CD14-positive monocyte (primary cell): ENCODE measurements around the gene LAMA3. TPM values are rescaled to one million over a fixed set of nuclear protein-coding genes. Genes with fewer than 3 reads are reported as not detected.

ENCODE experiments used
- DNase-seq, 3 donors: peaks; one replicate each; pipeline ENCODE4 v3.0.0-alpha.2; 2011 to 2022
- H2AFZ ChIP-seq: 2 replicates; pipeline ENCODE4 v1.6.0; 2012; ENCODE audit warnings: mild to moderate bottlenecking, low read depth, low read length, inconsistent platforms; ENCODE audit not compliant: insufficient read depth, poor library complexity, severe bottlenecking
- H3K27ac ChIP-seq, 2 donors: 1 replicate in 1 of 2; 2 replicates in 1 of 2; pipeline ENCODE4 v1.5.1; 2012 to 2013; ENCODE audit warnings: low read length in 2 of 2, control low read depth in 1 of 2, inconsistent platforms in 1 of 2, low read depth in 1 of 2, mild to moderate bottlenecking in 1 of 2
- H3K27me3 ChIP-seq, 2 donors: one replicate each; pipeline versions ENCODE4 v1.6.0 to v1.6.1; 2011 to 2013; ENCODE audit warnings: low read length in 2 of 2; ENCODE audit not compliant: control insufficient read depth in 2 of 2, insufficient read depth in 2 of 2
- H3K36me3 ChIP-seq, 2 donors: replicated peaks in 1 of 2; 1 replicate in 1 of 2; 2 replicates in 1 of 2; pipeline versions ENCODE4 v1.5.1 to v1.6.1; 2012 to 2013; ENCODE audit warnings: low read length in 2 of 2, control low read depth in 1 of 2, inconsistent platforms in 1 of 2, mild to moderate bottlenecking in 1 of 2; ENCODE audit not compliant: insufficient read depth in 2 of 2, control insufficient read depth in 1 of 2
- H3K4me1 ChIP-seq, 2 donors: 1 replicate in 1 of 2; 2 replicates in 1 of 2; pipeline versions ENCODE4 v1.5.1 to v1.6.1; 2012 to 2013; ENCODE audit warnings: low read length in 2 of 2, control low read depth in 1 of 2, inconsistent platforms in 1 of 2, mild to moderate bottlenecking in 1 of 2, moderate library complexity in 1 of 2; ENCODE audit not compliant: insufficient read depth in 2 of 2, control insufficient read depth in 1 of 2
- H3K4me2 ChIP-seq: replicated peaks from 2 replicates; pipeline ENCODE3; 2012; ENCODE audit warnings: low read length, moderate library complexity, mild to moderate bottlenecking; ENCODE audit not compliant: poor library complexity, severe bottlenecking; ENCODE audit errors: extremely low read depth
- H3K4me3 ChIP-seq, 3 experiments: fragments of 200-600 bp in 1 of 3; sonication (generic) in 1 of 3; replicated peaks in 1 of 3; 1 replicate in 2 of 3; 2 replicates in 1 of 3; pipeline ENCODE4 v1.5.1; 2011 to 2013; ENCODE audit warnings: low read length in 3 of 3, mild to moderate bottlenecking in 3 of 3, control low read depth in 2 of 3, low read depth in 2 of 3, inconsistent platforms in 1 of 3, moderate library complexity in 1 of 3
- H3K79me2 ChIP-seq: 2 replicates; pipeline ENCODE4 v1.6.0; 2012; ENCODE audit warnings: mild to moderate bottlenecking, control low read depth, inconsistent platforms, low read length, moderate library complexity; ENCODE audit not compliant: insufficient read depth
- H3K9ac ChIP-seq: 2 replicates; pipeline ENCODE4 v1.6.0; 2017; ENCODE audit warnings: low read length, mild to moderate bottlenecking; ENCODE audit not compliant: insufficient read depth, poor library complexity, severe bottlenecking
- H3K9me3 ChIP-seq, 2 donors: replicated peaks in 1 of 2; 1 replicate in 1 of 2; 2 replicates in 1 of 2; pipeline versions ENCODE4 v1.5.1 to v1.6.1; 2012 to 2013; ENCODE audit warnings: low read length in 2 of 2, control low read depth in 1 of 2; ENCODE audit not compliant: control insufficient read depth in 1 of 2, insufficient read depth in 1 of 2
- H4K20me1 ChIP-seq: 2 replicates; pipeline ENCODE4 v1.6.0; 2012; ENCODE audit warnings: mild to moderate bottlenecking, low read length, control low read depth, moderate library complexity; ENCODE audit not compliant: insufficient read depth
- H3K27ac Mint-ChIP-seq, 7 donors: one replicate each; pipeline ENCODE4 v1.8.0; 2020; ENCODE audit warnings: mild to moderate bottlenecking in 7 of 7, mixed read lengths in 7 of 7, moderate library complexity in 6 of 7, inconsistent platforms in 2 of 7
- H3K27me3 Mint-ChIP-seq, 3 donors: one replicate each; pipeline ENCODE4 v1.8.0; 2021 to 2022; ENCODE audit warnings: low read depth in 3 of 3, mild to moderate bottlenecking in 3 of 3, mixed read lengths in 3 of 3, moderate library complexity in 3 of 3, inconsistent platforms in 1 of 3
- H3K36me3 Mint-ChIP-seq, 2 donors: one replicate each; pipeline ENCODE4 v1.8.0; 2020; ENCODE audit warnings: mixed read lengths in 2 of 2, inconsistent platforms in 1 of 2, mild to moderate bottlenecking in 1 of 2
- H3K4me1 Mint-ChIP-seq: one replicate; pipeline ENCODE4 v1.8.0; 2020; ENCODE audit warnings: mild to moderate bottlenecking, mixed read lengths
- H3K4me3 Mint-ChIP-seq, 2 donors: one replicate each; pipeline ENCODE4 v1.8.0; 2020; ENCODE audit warnings: mild to moderate bottlenecking in 2 of 2, mixed read lengths in 2 of 2, moderate library complexity in 1 of 2
- H3K9me3 Mint-ChIP-seq, 7 donors: one replicate each; pipeline ENCODE4 v1.8.0; 2020 to 2022; ENCODE audit warnings: mixed read lengths in 7 of 7, mild to moderate bottlenecking in 6 of 7, moderate library complexity in 6 of 7, inconsistent platforms in 2 of 7
- CTCF ChIP-seq: fragments of 200-600 bp; IDR thresholded peaks from one replicate; pipeline ENCODE4 v1.8.0; 2022; ENCODE audit warnings: antibody characterized with exemption, mild to moderate bottlenecking
- WGBS: methylation state at CpG from one replicate; pipeline ENCODE4 v1.1.5; 2013; ENCODE audit warnings: missing lambda C conversion rate; ENCODE audit not compliant: insufficient coverage; 5-methylcytosine and 5-hydroxymethylcytosine counted together
- intact Hi-C, 2 donors: fragments of 100-400 bp; cut with micrococcal nuclease; formaldehyde crosslinking; loops; one replicate each; pipeline versions ENCODE4 v1.15.0 to v1.15.1; 2023
- polyA plus RNA-seq, 3 donors: library from polyadenylated mRNA; depleted of rRNA in 1 of 3; unstranded in 2 of 3; stranded (reverse) in 1 of 3; fragments of 300-500 nt in 2 of 3; fragments of >200 nt in 1 of 3; fragmentation: Illumina TruSeq in 2 of 3; gene quantifications; 1 replicate in 2 of 3; 2 replicates in 1 of 3; pipeline ENCODE4 v1.2.3, GENCODE V29; 2012 to 2021

LAMA3 gene
- polyA plus RNA-seq, 3 donors: not detected

- H3K4me3 ChIP-seq: no peak overlapping the region
- Mint-ChIP-seq H3K9me3 (no peaks in the 10 kb centered on the region), H3K36me3 (no peaks in the 10 kb centered on the region), H3K27me3 (peaks cover 0 to 2% (median 0%) of the 10 kb centered on the region in 3 donors), H3K27ac (no peak overlapping the region), H3K4me3 (no peak overlapping the region), H3K4me1 (peaks cover 28% of the 10 kb centered on the region)
- peaks cover 0 to 11% of the 10 kb centered on the region in 2 donors for H3K4me1 ChIP-seq
- H2AFZ ChIP-seq: no peak overlapping the region
- H4K20me1 ChIP-seq: no peaks in the 10 kb centered on the region
- no peaks in the 10 kb centered on the region for H3K36me3 ChIP-seq
- H3K27me3 ChIP-seq: no peaks in the 10 kb centered on the region
- H3K9ac ChIP-seq: no peak overlapping the region
- intact Hi-C loops: no loop called here
- 93% methylated on average over 2 of the region's 3 CpGs for WGBS
- no peaks in the 10 kb centered on the region for H3K9me3 ChIP-seq
- TF ChIP-seq CTCF: no peak
- H3K4me2 ChIP-seq: no peak overlapping the region
- H3K79me2 ChIP-seq: no peaks in the 10 kb centered on the region
- no peak overlapping the region for H3K27ac ChIP-seq
- no peak for DNase-seq
Observed at GRCh38 chr18:23868136-23868785, 179.0 kb downstream of the LAMA3 start.

- no peaks in the 10 kb centered on the region for H3K9me3 Mint-ChIP-seq
- no peak overlapping the region for H3K4me3 ChIP-seq
- no peaks in the 10 kb centered on the region for H3K36me3 ChIP-seq
- no peaks in the 10 kb centered on the region for H3K27me3 ChIP-seq
- no peak overlapping the region for H3K27ac ChIP-seq
- peak overlapping the region in 1 of 2 donors; percentile 35 for H3K4me3 Mint-ChIP-seq
- DNase-seq: peak in 2 of 3 donors; percentile 2 to 23
- peaks cover 0 to 10% of the 10 kb centered on the region in 2 donors for H3K4me1 ChIP-seq
- no peaks in the 10 kb centered on the region for H3K79me2 ChIP-seq
- no peaks in the 10 kb centered on the region for H4K20me1 ChIP-seq
- 75% methylated on average over 1 of the region's 6 CpGs for WGBS
- no peaks in the 10 kb centered on the region for H3K9me3 ChIP-seq
- no peak overlapping the region for H3K9ac ChIP-seq
- intact Hi-C loops: no loop called here
- H3K36me3 Mint-ChIP-seq: no peaks in the 10 kb centered on the region
- H3K4me1 Mint-ChIP-seq: peaks cover 11% of the 10 kb centered on the region
- TF ChIP-seq CTCF: no peak
- H3K4me2 ChIP-seq: no peak overlapping the region
- no peak overlapping the region for H3K27ac Mint-ChIP-seq
- H3K27me3 Mint-ChIP-seq: peaks cover 0 to 4% (median 2%) of the 10 kb centered on the region in 3 donors
- no peak overlapping the region for H2AFZ ChIP-seq
Observed at GRCh38 chr18:23870676-23871380, 181.6 kb downstream of the LAMA3 start.
